ENCODE results near the gene ROBO3.

Gene ROBO3

GRCh38 chr11:124873951-124874350 lies 8.7 kb downstream of the ROBO3 start:
- in situ Hi-C loops (cut with HindIII; ENCODE audit: low sequenced_read_pairs) = no loop called here
- DNase-seq (ENCODE audit: low read depth, low spot score) = no peak
- no peak overlapping the region for H3K4me3 ChIP-seq (ENCODE audit: low read depth, low read length)
- TF ChIP-seq, protein P1, sequence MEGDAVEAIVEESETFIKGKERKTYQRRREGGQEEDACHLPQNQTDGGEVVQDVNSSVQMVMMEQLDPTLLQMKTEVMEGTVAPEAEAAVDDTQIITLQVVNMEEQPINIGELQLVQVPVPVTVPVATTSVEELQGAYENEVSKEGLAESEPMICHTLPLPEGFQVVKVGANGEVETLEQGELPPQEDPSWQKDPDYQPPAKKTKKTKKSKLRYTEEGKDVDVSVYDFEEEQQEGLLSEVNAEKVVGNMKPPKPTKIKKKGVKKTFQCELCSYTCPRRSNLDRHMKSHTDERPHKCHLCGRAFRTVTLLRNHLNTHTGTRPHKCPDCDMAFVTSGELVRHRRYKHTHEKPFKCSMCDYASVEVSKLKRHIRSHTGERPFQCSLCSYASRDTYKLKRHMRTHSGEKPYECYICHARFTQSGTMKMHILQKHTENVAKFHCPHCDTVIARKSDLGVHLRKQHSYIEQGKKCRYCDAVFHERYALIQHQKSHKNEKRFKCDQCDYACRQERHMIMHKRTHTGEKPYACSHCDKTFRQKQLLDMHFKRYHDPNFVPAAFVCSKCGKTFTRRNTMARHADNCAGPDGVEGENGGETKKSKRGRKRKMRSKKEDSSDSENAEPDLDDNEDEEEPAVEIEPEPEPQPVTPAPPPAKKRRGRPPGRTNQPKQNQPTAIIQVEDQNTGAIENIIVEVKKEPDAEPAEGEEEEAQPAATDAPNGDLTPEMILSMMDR (IDR thresholded peaks at IDR 0.05; ENCODE audit: low read depth, low read length) = no peak

DNA sequence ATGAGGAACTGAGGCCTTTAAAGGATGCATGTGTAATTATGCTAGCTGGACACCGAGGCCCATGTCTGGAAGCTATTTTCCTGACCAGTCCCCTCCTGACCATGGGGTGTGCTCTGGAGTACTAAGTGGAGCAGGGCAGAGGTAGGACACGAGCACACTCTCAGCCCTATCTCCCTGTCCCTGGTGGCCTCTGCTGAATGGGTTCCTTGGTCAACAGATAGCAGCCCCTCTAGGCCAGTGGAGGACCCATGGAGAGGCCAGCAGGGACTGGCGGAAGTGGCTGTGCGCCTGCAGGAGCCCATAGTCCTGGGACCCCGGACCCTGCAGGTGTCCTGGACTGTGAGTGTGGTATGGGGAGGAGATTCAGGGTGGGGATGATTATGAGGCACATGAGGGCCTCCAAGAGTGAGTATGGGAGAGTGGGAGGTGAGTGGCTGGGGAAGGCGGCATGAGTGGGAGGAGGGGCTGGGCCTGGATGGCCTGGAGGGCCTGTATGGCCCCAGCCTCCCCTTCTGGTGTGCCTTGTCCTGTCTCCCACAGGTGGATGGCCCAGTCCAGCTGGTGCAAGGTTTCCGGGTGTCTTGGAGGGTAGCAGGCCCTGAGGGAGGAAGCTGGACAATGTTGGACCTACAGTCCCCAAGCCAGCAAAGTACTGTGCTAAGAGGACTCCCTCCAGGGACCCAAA lies 9.5 kb downstream of the ROBO3 start:
- no peak for DNase-seq (ENCODE audit: low read depth, low spot score)
- TF ChIP-seq, protein P1 (IDR thresholded peaks at IDR 0.05; ENCODE audit: low read depth, low read length) = no peak
- in situ Hi-C loops (cut with HindIII; ENCODE audit: low sequenced_read_pairs) = no loop called here
- no peak overlapping the region for H3K4me3 ChIP-seq (ENCODE audit: low read depth, low read length)

DNA sequence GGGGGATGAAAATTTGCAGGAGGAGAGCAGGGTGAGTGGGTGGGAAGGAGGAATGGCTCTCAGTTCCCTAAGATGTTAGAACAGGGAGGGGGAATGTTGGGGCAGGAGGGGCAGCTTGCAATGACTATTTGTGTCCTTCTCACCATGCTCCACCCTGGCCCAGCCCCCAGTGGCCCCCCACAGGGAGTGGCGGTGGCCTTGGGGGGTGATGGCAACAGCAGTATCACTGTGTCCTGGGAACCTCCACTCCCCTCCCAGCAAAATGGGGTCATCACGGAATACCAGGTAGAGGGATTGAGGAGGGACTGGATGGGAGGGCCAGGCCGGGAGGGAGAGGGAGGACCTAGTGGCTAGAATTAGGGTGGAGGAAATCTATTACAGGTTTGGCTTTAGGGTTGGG lies 10.2 kb downstream of the ROBO3 start:
- H3K4me3 ChIP-seq (ENCODE audit: low read depth, low read length) = peak overlapping the region; percentile 54
- TF ChIP-seq, protein P1 (IDR thresholded peaks at IDR 0.05; ENCODE audit: low read depth, low read length) = no peak
- in situ Hi-C loops (cut with HindIII; ENCODE audit: low sequenced_read_pairs) = no loop called here
- no peak for DNase-seq (ENCODE audit: low read depth, low spot score)

DNA sequence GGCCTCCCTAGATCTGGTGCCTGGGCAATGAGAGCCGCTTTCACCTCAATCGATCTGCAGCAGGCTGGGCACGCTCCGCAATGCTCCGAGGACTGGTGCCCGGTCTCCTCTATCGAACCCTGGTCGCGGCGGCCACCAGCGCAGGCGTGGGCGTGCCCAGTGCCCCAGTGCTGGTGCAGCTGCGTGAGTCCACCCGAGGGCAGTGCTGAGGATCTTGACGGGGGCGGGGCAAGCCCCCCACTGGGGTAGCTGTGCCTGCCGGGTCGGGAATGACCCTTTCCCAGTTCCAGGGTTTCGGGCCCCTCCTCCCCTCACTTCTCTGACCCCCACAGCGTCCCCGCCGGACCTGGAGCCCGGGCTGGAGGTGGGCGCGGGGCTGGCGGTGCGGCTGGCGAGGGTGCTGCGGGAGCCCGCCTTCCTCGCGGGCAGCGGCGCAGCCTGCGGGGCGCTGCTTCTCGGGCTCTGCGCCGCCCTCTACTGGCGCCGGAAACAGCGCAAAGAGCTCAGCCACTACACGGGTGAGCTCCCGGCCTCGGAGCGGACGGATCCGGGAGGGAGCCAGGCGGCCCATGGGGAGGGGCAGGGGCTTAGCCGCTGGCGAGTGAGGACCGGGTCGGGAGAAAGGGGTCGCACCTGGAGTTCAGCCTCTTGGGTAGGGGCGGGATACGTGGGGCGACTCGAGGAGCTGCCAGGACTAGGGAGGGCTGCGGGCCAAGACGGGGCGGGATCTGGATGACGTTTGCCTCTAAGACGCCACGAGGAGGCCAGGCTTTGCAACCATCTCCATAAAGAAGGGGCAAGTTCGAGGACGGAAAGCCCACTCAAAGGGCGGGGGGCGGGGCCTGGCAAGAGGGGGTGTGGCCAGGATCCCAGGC lies 10.9 kb downstream of the ROBO3 start:
- TF ChIP-seq, protein P1 (IDR thresholded peaks at IDR 0.05; ENCODE audit: low read depth, low read length) = peak; percentile 75
- in situ Hi-C loops (cut with HindIII; ENCODE audit: low sequenced_read_pairs) = no loop called here
- peak overlapping the region; percentile 54 for H3K4me3 ChIP-seq (ENCODE audit: low read depth, low read length)
- DNase-seq (ENCODE audit: low read depth, low spot score) = peak; percentile 97

- TF ChIP-seq, protein P1 (IDR thresholded peaks at IDR 0.05; ENCODE audit: low read depth, low read length) = no peak
- no peak for DNase-seq (ENCODE audit: low read depth, low spot score)
- peak overlapping the region; percentile 54 for H3K4me3 ChIP-seq (ENCODE audit: low read depth, low read length)
- in situ Hi-C loops (cut with HindIII; ENCODE audit: low sequenced_read_pairs) = no loop called here
These were observed 11.8 kb downstream of the ROBO3 start for GRCh38 chr11:124876818-124877630.

DNA sequence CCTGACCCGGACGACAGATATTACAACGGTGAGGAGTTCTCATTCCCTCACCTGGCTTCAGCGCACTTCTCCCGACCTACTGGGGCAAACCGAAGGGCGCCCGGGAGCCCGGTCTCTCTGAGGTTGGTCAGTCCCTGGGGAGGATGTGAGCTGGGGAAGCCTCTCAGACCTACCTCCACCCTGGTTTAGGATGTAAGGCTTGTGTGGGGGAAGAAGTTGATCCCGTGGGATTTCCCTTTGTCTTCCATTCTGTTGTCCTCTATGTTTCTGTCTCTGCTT lies 12.3 kb downstream of the ROBO3 start:
- TF ChIP-seq, protein P1 (IDR thresholded peaks at IDR 0.05; ENCODE audit: low read depth, low read length) = no peak
- no peak for DNase-seq (ENCODE audit: low read depth, low spot score)
- in situ Hi-C loops (cut with HindIII; ENCODE audit: low sequenced_read_pairs) = no loop called here
- peak overlapping the region; percentile 54 for H3K4me3 ChIP-seq (ENCODE audit: low read depth, low read length)

Measured in astrocyte of the spinal cord (primary cell).